GM12874 (cell line): ENCODE data around the gene HIVEP3.

Experiments
- TF ChIP-seq, protein P1 (sequence below): IDR thresholded peaks from 2 replicates; pipeline ENCODE4 v1.5.1; 2011; ENCODE audit warnings: low read depth, mild to moderate bottlenecking, control low read depth, low read length, moderate library complexity; ENCODE audit not compliant: insufficient read depth

The HIVEP3 gene

DNA sequence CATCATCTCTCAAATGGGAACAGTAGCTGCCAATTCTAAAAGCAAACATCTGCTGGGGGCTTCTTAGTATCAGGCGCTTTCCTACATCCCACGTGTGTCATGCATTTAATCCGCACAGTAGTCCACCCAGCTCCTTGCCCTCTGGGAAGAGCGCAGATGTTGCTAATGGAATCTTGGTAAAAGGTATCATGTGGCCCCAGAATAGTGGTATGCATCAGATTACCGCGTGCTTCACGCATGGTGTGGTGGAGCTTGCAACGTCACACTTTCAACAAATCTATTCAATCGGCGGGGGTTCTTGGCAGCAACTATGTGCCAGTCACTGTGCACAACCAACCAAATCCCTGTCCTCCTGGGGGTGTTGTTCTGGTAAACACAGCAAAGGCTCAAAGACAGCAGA is 141.0 kb downstream of the HIVEP3 start:
- TF ChIP-seq, protein P1, sequence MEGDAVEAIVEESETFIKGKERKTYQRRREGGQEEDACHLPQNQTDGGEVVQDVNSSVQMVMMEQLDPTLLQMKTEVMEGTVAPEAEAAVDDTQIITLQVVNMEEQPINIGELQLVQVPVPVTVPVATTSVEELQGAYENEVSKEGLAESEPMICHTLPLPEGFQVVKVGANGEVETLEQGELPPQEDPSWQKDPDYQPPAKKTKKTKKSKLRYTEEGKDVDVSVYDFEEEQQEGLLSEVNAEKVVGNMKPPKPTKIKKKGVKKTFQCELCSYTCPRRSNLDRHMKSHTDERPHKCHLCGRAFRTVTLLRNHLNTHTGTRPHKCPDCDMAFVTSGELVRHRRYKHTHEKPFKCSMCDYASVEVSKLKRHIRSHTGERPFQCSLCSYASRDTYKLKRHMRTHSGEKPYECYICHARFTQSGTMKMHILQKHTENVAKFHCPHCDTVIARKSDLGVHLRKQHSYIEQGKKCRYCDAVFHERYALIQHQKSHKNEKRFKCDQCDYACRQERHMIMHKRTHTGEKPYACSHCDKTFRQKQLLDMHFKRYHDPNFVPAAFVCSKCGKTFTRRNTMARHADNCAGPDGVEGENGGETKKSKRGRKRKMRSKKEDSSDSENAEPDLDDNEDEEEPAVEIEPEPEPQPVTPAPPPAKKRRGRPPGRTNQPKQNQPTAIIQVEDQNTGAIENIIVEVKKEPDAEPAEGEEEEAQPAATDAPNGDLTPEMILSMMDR = no peak

DNA sequence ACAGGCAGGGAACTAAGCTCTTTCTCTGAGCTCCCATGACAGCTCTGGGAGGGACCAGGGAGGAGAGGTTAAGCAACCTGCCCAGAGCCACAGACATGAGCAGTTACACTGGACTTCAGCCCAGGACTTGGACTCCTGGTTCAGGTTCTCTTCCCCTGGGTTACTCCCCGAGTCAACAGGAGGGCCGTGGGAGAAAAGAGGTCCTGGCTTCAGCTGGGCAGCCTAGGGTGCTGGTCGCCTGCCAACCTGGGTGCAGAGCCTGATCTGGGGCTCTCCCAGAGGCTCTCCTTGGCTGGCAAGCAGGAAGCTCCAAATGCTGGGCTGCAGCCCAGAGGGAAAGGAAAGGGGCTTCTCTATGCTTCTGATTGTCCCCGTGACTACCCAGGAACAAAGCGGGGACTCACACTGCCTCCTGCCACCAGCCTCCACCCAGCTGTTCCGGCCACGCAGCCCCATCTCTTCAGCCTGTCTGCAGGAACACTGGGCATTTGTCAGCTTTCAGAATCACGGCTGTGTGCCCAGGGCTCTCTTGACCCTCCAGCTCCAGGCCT is 141.8 kb downstream of the HIVEP3 start:
- TF ChIP-seq, protein P1 = no peak

DNA sequence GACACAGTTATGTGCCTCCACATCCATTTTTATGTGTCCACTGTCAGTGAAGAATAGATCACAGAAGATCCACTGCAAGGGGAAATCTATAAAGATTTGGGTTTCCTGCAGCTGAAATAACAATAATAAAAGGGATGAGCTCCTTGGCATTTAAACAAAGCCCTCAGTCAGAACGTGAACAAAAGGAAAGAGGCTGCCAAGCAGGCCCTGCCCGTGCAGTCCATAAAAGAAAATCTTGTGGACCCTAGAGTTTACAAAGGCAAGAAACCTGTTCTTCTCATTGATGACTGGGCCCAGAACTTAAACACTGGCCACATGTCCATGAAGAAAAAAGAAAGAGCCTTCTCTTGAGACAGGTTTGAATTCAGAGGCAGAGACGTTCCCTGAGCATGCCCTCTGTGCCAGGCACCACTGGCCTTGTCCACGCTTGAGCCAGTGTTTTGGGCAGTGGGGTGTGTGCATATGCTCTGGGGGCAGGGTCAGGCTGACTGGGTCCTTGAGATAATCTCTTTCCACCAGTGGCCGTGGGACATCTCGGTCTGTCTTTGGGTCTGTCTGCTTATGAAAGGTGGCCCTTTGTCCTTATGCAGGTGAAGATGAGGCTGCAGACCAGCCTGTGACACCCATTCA is 142.7 kb downstream of the HIVEP3 start:
- TF ChIP-seq, protein P1 = no peak

DNA sequence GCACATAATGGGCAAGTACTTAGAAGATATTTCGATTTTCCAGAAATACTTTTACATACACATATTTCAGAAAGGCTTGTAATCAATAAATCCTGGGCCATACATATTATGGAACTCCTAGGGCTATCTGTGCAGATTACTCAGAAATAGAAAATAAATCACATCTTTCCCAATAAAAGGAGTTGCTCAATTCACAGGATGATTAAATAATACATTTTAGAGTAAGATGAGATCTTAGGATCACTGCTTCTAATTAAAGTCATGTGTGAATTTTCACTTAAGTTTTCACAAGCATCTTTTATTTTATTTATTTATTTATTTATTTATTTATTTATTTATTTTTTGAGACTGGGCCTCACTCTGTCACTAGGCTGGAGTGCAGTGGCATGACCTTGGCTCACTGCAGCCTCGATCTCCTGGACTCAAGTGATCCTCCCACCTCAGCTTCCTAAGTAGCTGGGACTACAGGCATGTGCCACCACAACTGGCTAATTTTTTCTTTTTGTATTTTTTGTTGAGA is 144.2 kb downstream of the HIVEP3 start:
- TF ChIP-seq, protein P1 = no peak

DNA sequence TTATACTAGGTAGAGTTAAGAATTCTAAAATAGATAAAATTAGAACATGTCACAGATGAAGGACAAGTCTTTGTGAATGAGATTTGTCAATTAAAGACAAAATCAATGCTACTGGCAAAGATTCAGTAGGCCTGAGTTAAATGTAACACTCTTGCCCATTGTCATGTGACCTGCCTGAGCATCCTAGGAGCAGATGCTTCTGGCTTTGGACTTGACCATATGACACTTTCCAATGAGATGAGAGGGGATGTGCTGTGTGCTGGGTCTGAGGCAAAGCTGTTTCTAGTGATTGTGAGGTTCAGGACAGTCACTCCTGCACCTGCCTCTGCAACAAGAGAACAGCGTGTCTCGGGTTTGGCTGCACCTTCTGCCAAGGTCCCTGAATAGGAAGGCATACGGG is 144.9 kb downstream of the HIVEP3 start:
- TF ChIP-seq, protein P1 = no peak

DNA sequence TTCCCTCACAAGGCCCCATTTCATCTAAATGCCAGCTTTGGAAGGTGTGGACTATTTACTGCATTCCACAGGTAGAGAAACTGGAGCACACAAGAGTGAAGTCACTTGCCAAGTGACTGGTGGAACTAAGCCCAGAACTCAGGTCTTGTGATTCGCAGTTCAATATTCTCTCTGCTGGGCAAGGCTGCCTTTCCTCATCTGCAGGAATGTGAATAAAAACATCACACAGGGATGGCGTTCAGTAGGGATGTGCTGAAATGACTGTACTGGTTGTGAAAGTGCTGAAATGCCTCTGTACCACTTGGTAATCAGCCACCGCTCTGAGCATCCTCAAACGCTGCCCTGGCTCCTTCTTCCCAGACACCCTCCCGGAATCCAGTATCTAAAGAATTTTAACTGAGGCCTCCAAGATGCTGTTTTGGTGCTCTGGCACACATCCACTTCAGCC is 145.6 kb downstream of the HIVEP3 start:
- TF ChIP-seq, protein P1 = no peak

DNA sequence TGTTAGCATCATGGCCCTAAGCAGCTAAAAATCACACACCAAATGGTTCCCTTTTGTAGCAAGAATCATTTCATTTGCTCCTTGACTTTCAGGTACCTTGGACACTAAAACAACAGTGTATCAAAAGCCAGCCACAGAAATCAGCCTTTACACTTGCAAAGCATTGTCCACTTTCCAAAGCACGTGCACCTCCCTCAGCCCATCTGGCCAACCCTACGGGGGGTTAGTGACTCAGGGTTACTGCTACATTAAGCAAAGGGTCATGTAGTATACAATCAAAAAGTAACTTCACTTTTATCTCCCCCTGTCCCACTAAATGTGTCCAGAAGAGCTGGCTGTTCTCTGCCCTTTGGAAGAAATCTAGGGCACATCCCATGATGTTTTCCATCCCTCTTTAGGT is 149.7 kb downstream of the HIVEP3 start:
- TF ChIP-seq, protein P1 = no peak
